Common myeloid progenitor, CD34-positive (primary cell): Measurements from ENCODE around the gene RARA.

Experiments used
- CTCF ChIA-PET: fragments of 350-600 bp; sonication (Branson Sonifier 250); formaldehyde crosslinking; loops from one replicate; lab custom pipeline; 2021; ENCODE audit warnings: antibody characterized with exemption; lab: Charles Lee
- POLR2A ChIA-PET: fragments of 350-600 bp; sonication (Branson Sonifier 250); formaldehyde crosslinking; loops from one replicate; lab custom pipeline; 2021; ENCODE audit warnings: antibody characterized with exemption; lab: Charles Lee
- DNase-seq, 3 donors: peaks; one replicate each; pipeline versions ENCODE4 v3.0.0 to v3.0.0-alpha.2; 2013
- H3K27ac ChIP-seq, 2 experiments: 1 replicate in 1 of 2; 2 replicates in 1 of 2; pipeline ENCODE4 v1.7.0; 2013; ENCODE audit warnings: inconsistent platforms in 2 of 2, low read length in 2 of 2, mild to moderate bottlenecking in 2 of 2, low read depth in 1 of 2, moderate library complexity in 1 of 2; ENCODE audit not compliant: severe bottlenecking in 2 of 2, insufficient read depth in 1 of 2, poor library complexity in 1 of 2
- H3K27me3 ChIP-seq, 5 experiments: replicated peaks in 2 of 5; 1 replicate in 3 of 5; 2 replicates in 2 of 5; pipeline versions ENCODE4 v1.6.1 to v1.7.0; 2013; ENCODE audit warnings: low read length in 4 of 5, mild to moderate bottlenecking in 2 of 5, moderate library complexity in 2 of 5, inconsistent platforms in 1 of 5; ENCODE audit not compliant: insufficient read depth in 5 of 5, control insufficient read depth in 4 of 5
- H3K36me3 ChIP-seq, 4 experiments: 1 replicate in 2 of 4; 2 replicates in 2 of 4; pipeline versions ENCODE4 v1.6.1 to v1.7.0; 2013; ENCODE audit warnings: low read length in 3 of 4, control low read depth in 1 of 4, mild to moderate bottlenecking in 1 of 4; ENCODE audit not compliant: control insufficient read depth in 4 of 4, insufficient read depth in 4 of 4
- H3K4me1 ChIP-seq, 4 experiments: 1 replicate in 3 of 4; 2 replicates in 1 of 4; pipeline versions ENCODE4 v1.6.1 to v1.7.1; 2013; ENCODE audit warnings: low read length in 3 of 4, mild to moderate bottlenecking in 3 of 4, control low read depth in 1 of 4, inconsistent platforms in 1 of 4, moderate library complexity in 1 of 4; ENCODE audit not compliant: control insufficient read depth in 4 of 4, insufficient read depth in 4 of 4; ENCODE audit errors: control extremely low read depth in 1 of 4
- H3K4me3 ChIP-seq, 7 experiments: 1 replicate in 4 of 7; 2 replicates in 3 of 7; pipeline versions ENCODE4 v1.5.1 to v1.7.0; 2013; ENCODE audit warnings: mild to moderate bottlenecking in 7 of 7, low read length in 6 of 7, moderate library complexity in 6 of 7, inconsistent platforms in 2 of 7, low read depth in 2 of 7, control low read depth in 1 of 7; ENCODE audit not compliant: insufficient read depth in 4 of 7, control insufficient read depth in 1 of 7; ENCODE audit errors: extremely low read depth in 1 of 7
- H3K9me3 ChIP-seq, 5 experiments: 1 replicate in 4 of 5; 2 replicates in 1 of 5; pipeline versions ENCODE4 v1.6.1 to v1.7.1; 2013; ENCODE audit warnings: low read length in 4 of 5, mild to moderate bottlenecking in 2 of 5, inconsistent platforms in 1 of 5, low read depth in 1 of 5, moderate library complexity in 1 of 5; ENCODE audit not compliant: control insufficient read depth in 4 of 5, insufficient read depth in 2 of 5; ENCODE audit errors: control extremely low read depth in 1 of 5
- WGBS: methylation state at CpG from one replicate; pipeline ENCODE4 v1.1.5; 2013; ENCODE audit not compliant: insufficient coverage; 5-methylcytosine and 5-hydroxymethylcytosine counted together

The RARA gene

DNA sequence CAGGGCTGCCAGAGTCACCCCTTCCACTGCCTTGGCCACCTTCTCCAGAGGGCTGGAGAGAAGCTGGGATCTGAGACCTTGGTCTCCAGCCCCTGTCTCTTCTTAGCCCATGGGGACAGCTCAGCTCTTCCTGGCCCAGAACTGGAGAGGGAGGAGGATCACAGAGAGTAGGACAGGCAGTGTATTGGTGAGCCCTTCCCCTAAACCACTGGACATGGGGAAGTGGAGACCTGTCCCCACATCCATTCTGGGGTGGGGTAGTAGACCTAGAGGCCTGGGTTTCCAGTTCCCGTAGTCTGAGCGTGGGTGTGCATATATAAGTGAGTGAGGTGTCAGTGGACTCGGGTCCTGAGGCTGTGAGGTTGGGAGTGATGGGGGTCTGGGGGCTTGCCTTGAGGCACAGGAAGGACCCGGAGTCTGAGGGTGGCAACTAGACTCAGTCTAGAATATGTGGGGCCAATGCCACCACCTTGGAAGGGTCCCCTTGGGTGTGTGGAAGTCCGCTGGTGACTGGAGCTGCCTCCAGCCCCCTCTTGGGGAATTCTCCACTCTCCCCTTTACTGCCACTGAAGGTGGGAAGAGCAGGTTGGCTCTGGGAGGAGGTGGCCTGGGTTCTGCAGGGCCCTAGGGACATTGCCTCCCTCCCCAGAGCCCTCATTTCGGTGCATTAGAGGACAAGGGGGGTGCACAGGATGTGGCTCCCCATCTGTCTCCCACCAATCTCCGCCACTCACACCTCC is 35.6 kb downstream of the RARA start:
- H3K4me1 ChIP-seq: peaks cover 23 to 97% (median 92%) of the 10 kb centered on the region in 4 experiments
- CTCF ChIA-PET: interaction anchor here (8.5 to 32.6 kb wide), 2 partner anchors 9 to 32 kb away, joined by 90 to 1388 read pairs; partner anchors contain the start of genes CDC6 and RARA
- no peaks in the 10 kb centered on the region for H3K27me3 ChIP-seq
- POLR2A ChIA-PET: interaction anchor here (0.6 to 8.3 kb wide), 6 partner anchors 13 to 275 kb away, joined by 3 to 195 read pairs (median 4); no protein-coding TSS in a partner anchor
- peaks cover 0 to 19% (median 9%) of the 10 kb centered on the region in 4 experiments for H3K36me3 ChIP-seq
- H3K4me3 ChIP-seq: peak overlapping the region in 6 of 7 experiments; percentile 40 to 90 (median 62)
- no peaks in the 10 kb centered on the region for H3K9me3 ChIP-seq
- no peak for DNase-seq
- 13% methylated on average over 3 of the region's 7 CpGs for WGBS
- peak overlapping the region in 1 of 2 experiments; percentile 43 for H3K27ac ChIP-seq

DNA sequence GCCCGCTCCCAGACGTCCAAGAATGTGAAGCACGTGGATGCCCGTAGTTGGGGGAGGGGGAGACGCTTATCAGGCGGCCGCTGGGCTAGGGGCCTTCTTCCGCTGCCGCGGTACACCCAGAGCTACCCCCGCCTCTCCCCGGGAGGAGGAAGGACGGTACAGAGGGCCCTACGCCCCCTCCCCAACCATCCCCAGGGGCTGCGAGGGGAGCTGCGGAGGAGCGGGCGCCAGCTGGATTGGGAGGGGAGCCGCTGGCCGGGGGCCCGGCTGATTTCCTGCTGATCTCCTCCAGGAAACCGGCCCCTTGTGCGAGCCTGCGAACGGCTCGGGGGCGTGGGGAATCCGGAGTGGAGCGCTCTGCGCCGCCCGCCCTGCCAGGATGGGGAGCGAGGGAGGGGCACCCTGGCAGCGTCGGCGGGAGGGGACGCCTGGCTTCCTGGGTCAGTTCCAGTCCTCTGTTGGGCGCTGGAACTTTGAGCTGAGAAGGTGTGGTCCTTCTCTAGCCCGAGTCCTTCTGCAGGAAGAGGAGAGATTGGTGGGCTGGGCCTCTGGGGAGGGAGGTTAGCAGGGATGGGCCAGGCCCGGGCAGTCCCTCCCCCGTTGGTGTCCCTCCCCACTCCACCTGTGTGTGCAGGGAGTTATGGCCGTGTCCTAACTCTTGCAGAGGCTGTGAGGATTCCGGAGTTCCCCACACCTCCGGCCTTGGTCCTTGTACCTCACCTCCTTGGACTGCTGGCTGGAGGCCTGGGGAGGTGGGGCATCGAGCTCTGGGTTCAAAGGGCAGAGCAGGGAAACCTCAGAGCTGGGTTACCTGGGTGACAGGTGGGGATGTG is 36.4 kb downstream of the RARA start:
- peak in 2 of 3 donors; percentile 60 to 66 for DNase-seq
- Histone ChIP-seq H3K4me1 (peaks cover 21 to 93% (median 84%) of the 10 kb centered on the region in 4 experiments), H3K36me3 (peaks cover 0 to 24% (median 13%) of the 10 kb centered on the region in 4 experiments), H3K9me3 (no peaks in the 10 kb centered on the region), H3K27me3 (no peaks in the 10 kb centered on the region), H3K27ac (peak overlapping the region; percentile 33 to 43), H3K4me3 (peak overlapping the region; percentile 6 to 90 (median 62))
- WGBS: under 1% methylated on average over 23 of the region's 45 CpGs
- ChIA-PET CTCF (interaction anchor here (8.5 to 32.6 kb wide), 2 partner anchors 8 to 33 kb away, joined by 90 to 1388 read pairs; partner anchors contain the start of genes CDC6 and RARA), POLR2A (interaction anchor here (0.6 to 8.3 kb wide), 9 partner anchors 9 to 276 kb away, joined by 3 to 195 read pairs (median 5); no protein-coding TSS in a partner anchor)

DNA sequence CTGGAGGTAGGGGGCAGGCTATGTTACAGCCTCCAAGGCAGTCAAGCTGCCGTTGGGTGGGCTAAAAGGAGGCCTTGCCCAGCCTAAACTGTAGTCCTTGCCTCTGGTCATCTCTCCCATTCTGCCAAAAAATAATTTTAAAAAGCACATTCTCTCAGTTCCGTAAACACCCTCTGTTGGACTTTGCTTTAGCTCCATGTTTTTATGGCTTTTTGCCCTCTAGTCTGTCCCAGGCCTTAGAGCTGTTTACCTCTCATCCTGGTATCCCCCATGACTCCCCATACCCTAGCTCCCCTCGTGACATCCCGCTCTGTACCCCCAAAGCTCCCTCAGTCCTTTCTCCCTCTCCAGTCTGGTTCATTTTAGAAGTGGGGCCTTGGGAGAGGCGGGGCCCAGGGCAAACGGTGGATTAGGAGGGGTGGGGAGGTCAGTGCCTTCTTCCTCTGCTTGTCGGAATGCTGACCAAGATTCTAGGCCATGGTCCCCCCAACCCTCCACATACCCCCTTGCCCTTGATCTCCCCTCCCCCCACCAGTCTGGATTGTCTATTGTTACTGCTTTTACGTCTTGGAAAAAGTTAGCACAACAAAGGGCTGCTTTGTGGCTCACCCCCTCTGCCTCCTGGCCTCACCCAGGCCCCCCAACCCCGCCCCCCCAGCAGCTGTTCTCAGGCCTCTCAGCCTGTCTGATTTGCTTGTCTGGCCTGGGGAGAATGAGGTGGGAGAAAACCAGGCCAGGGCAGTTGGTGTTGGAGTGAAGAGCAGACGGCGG is 37.2 kb downstream of the RARA start:
- ChIA-PET POLR2A (interaction anchor here (0.6 to 8.3 kb wide), 6 partner anchors 9 to 121 kb away, joined by 3 to 195 read pairs (median 4); no protein-coding TSS in a partner anchor), CTCF (interaction anchor here (8.5 to 32.6 kb wide), 2 partner anchors 7 to 34 kb away, joined by 90 to 1388 read pairs; partner anchors contain the start of genes CDC6 and RARA)
- Histone ChIP-seq H3K36me3 (peaks cover 0 to 26% (median 16%) of the 10 kb centered on the region in 4 experiments), H3K27ac (peak overlapping the region in 1 of 2 experiments; percentile 43), H3K4me3 (peak overlapping the region in 6 of 7 experiments; percentile 38 to 90 (median 60)), H3K4me1 (peaks cover 17 to 91% (median 76%) of the 10 kb centered on the region in 4 experiments), H3K9me3 (no peaks in the 10 kb centered on the region), H3K27me3 (no peaks in the 10 kb centered on the region)
- no peak for DNase-seq
- 75% methylated on average over 4 of the region's 11 CpGs for WGBS

DNA sequence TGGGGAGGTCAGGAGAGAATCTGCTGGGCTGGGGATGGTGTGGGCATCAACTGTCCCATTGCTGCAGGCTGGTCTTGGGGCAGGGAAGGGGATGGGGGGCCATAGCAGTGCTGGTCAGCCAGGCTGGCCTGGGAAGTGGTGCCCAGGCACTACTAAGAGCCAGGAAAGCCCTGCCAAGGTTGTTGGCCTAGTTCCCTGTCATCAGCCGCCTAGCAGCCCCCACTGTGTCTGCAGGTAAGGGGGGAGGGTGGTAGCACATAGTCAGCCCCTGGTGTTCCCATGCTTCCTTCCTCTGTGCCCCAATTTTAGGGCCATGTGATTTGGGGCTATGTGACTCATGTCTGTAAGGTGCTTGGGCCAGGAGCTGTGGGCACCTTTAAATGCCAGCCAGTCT is 37.8 kb downstream of the RARA start:
- no peaks in the 10 kb centered on the region for H3K9me3 ChIP-seq
- DNase-seq: no peak
- 83% methylated on average over 1 of the region's 1 CpG for WGBS
- ChIA-PET CTCF (interaction anchor here (2.0 to 32.6 kb wide), 3 partner anchors 7 to 34 kb away, joined by 9 to 1388 read pairs (median 90); partner anchors contain the start of genes CDC6 and RARA), POLR2A (interaction anchor here (0.6 to 1.5 kb wide), 4 partner anchors 24 to 122 kb away, joined by 3 to 4 read pairs (median 4); partner anchors contain the start of gene RARA)
- H3K4me1 ChIP-seq: peaks cover 17 to 91% (median 76%) of the 10 kb centered on the region in 4 experiments
- no peaks in the 10 kb centered on the region for H3K27me3 ChIP-seq
- peaks cover 0 to 32% (median 19%) of the 10 kb centered on the region in 4 experiments for H3K36me3 ChIP-seq
- H3K27ac ChIP-seq: no peak overlapping the region
- no peak overlapping the region for H3K4me3 ChIP-seq

DNA sequence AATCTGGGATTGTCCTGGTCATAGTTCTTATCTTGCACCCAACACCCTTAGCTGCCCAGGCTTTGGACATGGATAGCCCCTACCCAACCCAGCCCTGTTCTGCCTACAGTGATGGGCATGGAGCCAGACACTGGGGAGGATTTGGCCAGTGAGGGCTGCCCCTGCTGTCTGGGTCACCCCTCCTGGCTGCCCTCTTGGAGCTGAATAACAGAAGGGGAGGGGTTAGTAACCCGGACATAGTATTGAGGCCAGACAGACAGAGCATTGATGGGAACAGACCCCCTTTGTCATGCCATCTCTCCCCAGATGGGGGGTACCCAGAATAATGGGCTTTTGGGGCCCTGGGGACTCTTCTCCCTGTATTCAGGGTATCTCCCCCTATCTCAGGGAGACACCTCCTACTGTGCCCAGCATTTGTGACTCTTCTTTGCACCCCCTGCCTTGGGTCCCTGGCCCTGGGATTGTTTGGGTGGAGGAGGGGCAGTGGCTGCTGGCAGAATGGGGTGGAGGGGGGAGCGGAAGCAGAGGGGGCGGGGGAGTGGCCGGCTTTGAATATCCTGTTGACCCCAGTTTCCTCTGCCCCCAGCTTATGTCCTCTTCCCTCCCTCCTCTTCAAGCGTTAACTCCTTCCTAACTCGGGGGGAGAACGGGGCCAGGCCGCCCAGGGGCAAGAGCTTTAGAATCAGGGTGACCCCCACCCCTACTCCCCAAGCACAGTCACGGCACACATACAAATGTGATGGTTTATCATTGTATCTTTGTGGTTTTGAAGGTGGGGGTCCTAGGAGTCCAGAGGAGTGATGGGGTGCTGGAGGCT is 38.5 kb downstream of the RARA start:
- 7% methylated on average over 2 of the region's 9 CpGs for WGBS
- H3K27ac ChIP-seq: no peak overlapping the region
- H3K9me3 ChIP-seq: no peaks in the 10 kb centered on the region
- no peak for DNase-seq
- peak overlapping the region in 2 of 7 experiments; percentile 11 to 46 for H3K4me3 ChIP-seq
- H3K27me3 ChIP-seq: no peaks in the 10 kb centered on the region
- ChIA-PET CTCF (interaction anchor here (1.8 to 32.6 kb wide), 4 partner anchors 8 to 35 kb away, joined by 6 to 1388 read pairs (median 10); partner anchors contain the start of genes CDC6 and RARA), POLR2A (interaction anchor here (0.6 to 1.5 kb wide), 4 partner anchors 25 to 91 kb away, joined by 3 to 4 read pairs (median 4); partner anchors contain the start of gene RARA)
- H3K4me1 ChIP-seq: peaks cover 17 to 92% (median 76%) of the 10 kb centered on the region in 4 experiments
- H3K36me3 ChIP-seq: peaks cover 0 to 40% (median 27%) of the 10 kb centered on the region in 4 experiments
